Astrocyte (in vitro differentiated cells and primary cell): Measurements from ENCODE around the gene VWA5B1. TPM values are rescaled to one million over a fixed set of nuclear protein-coding genes. Genes with fewer than 3 reads are reported as not detected.

Source experiments
- DNase-seq: peaks from one replicate; pipeline ENCODE4 v3.0.0-alpha.2; 2010; ENCODE audit warnings: low read depth
- FAIRE-seq: peaks from 2 replicates; lab custom pipeline; 2011; peaks lifted over from hg19 to GRCh38; lab: Jason Lieb, UNC
- H2AFZ ChIP-seq: 2 replicates; pipeline ENCODE4 v1.6.0; 2012; ENCODE audit warnings: low read depth, low read length, inconsistent platforms
- H3K27ac ChIP-seq: 2 replicates; pipeline ENCODE4 v1.5.1; 2011; ENCODE audit warnings: low read depth, low read length, inconsistent platforms
- H3K27me3 ChIP-seq: 2 replicates; pipeline ENCODE4 v1.6.0; 2011; ENCODE audit warnings: low read length, inconsistent platforms; ENCODE audit not compliant: insufficient read depth
- H3K36me3 ChIP-seq: 2 replicates; pipeline ENCODE4 v1.5.1; 2011; ENCODE audit warnings: low read length, inconsistent platforms; ENCODE audit not compliant: insufficient read depth
- H3K4me1 ChIP-seq: 2 replicates; pipeline ENCODE4 v1.5.1; 2011; ENCODE audit warnings: low read length, inconsistent platforms; ENCODE audit not compliant: insufficient read depth
- H3K4me2 ChIP-seq: 2 replicates; pipeline ENCODE4 v1.6.0; 2012; ENCODE audit warnings: low read length, inconsistent platforms
- H3K4me3 ChIP-seq: 2 replicates; pipeline ENCODE4 v1.5.1; 2011; ENCODE audit warnings: low read depth, mild to moderate bottlenecking, low read length, inconsistent platforms; ENCODE audit not compliant: insufficient read depth
- H3K79me2 ChIP-seq: 2 replicates; pipeline ENCODE4 v1.6.0; 2012; ENCODE audit warnings: mild to moderate bottlenecking, low read length, inconsistent platforms; ENCODE audit not compliant: insufficient read depth
- H3K9ac ChIP-seq: 2 replicates; pipeline ENCODE4 v1.6.0; 2012; ENCODE audit warnings: mild to moderate bottlenecking, low read length, inconsistent platforms
- H3K9me3 ChIP-seq: 2 replicates; pipeline ENCODE4 v1.5.1; 2012; ENCODE audit warnings: low read depth, mild to moderate bottlenecking, low read length, inconsistent platforms; ENCODE audit not compliant: insufficient read depth
- H4K20me1 ChIP-seq: 2 replicates; pipeline ENCODE4 v1.6.0; 2012; ENCODE audit warnings: low read length, inconsistent platforms; ENCODE audit not compliant: insufficient read depth
- H3K27ac Mint-ChIP-seq: one replicate; pipeline ENCODE4 v1.8.0; 2021; ENCODE audit warnings: mild to moderate bottlenecking, mixed read lengths; ENCODE audit not compliant: unreplicated experiment
- H3K27me3 Mint-ChIP-seq: one replicate; pipeline ENCODE4 v1.8.0; 2021; ENCODE audit warnings: low read depth, mixed read lengths; ENCODE audit not compliant: unreplicated experiment
- H3K36me3 Mint-ChIP-seq: one replicate; pipeline ENCODE4 v1.8.0; 2021; ENCODE audit warnings: low read depth, mixed read lengths; ENCODE audit not compliant: unreplicated experiment
- H3K4me1 Mint-ChIP-seq: one replicate; pipeline ENCODE4 v1.8.0; 2021; ENCODE audit warnings: low read depth, mixed read lengths; ENCODE audit not compliant: unreplicated experiment
- H3K4me3 Mint-ChIP-seq: one replicate; pipeline ENCODE4 v1.8.0; 2021; ENCODE audit warnings: mild to moderate bottlenecking, moderate library complexity, mixed read lengths; ENCODE audit not compliant: unreplicated experiment
- H3K9me3 Mint-ChIP-seq: one replicate; pipeline ENCODE4 v1.8.0; 2021; ENCODE audit warnings: mild to moderate bottlenecking, mixed read lengths; ENCODE audit not compliant: unreplicated experiment
- CTCF ChIP-seq: IDR thresholded peaks from 2 replicates; pipeline ENCODE4 v1.5.1; 2011; ENCODE audit warnings: low read depth, mild to moderate bottlenecking, inconsistent platforms, low read length, moderate library complexity; ENCODE audit not compliant: insufficient read depth
- EZH2 ChIP-seq: IDR thresholded peaks from 2 replicates; pipeline ENCODE4 v1.6.1; 2012; ENCODE audit warnings: mild to moderate bottlenecking, low read length, inconsistent platforms; ENCODE audit not compliant: insufficient read depth
- total RNA-seq: library from RNA; stranded (reverse); gene quantifications from 2 replicates; pipeline ENCODE4 v1.2.1, GENCODE V29; 2021

Gene VWA5B1
- total RNA-seq, 1 donor from 2014 or later, result not detected

GRCh38 chr1:20317471-20317870, 26.8 kb downstream of the VWA5B1 start:
- Mint-ChIP-seq H3K4me1 (peaks cover 17% of the 10 kb centered on the region), H3K27me3 (peaks cover 57% of the 10 kb centered on the region), H3K36me3 (no peaks in the 10 kb centered on the region), H3K27ac (no peak overlapping the region), H3K4me3 (no peak overlapping the region), H3K9me3 (no peaks in the 10 kb centered on the region)
- H3K27me3 ChIP-seq, result peaks cover 3% of the 10 kb centered on the region
- no peak overlapping the region for H3K27ac ChIP-seq
- no peak overlapping the region for H3K9ac ChIP-seq
- no peak overlapping the region for H3K4me3 ChIP-seq
- no peak overlapping the region for H2AFZ ChIP-seq
- DNase-seq (no peak), FAIRE-seq (no peak)
- no peaks in the 10 kb centered on the region for H3K36me3 ChIP-seq
- H3K9me3 ChIP-seq, result no peaks in the 10 kb centered on the region
- no peaks in the 10 kb centered on the region for H4K20me1 ChIP-seq
- no peaks in the 10 kb centered on the region for H3K79me2 ChIP-seq
- no peak for TF ChIP-seq EZH2
- no peak for TF ChIP-seq CTCF
- H3K4me1 ChIP-seq, result peaks cover 1% of the 10 kb centered on the region
- no peak overlapping the region for H3K4me2 ChIP-seq

GRCh38 chr1:20318521-20318920, 27.8 kb downstream of the VWA5B1 start:
- Histone ChIP-seq H2AFZ (no peak overlapping the region), H3K27ac (no peak overlapping the region), H3K36me3 (no peaks in the 10 kb centered on the region), H3K4me3 (no peak overlapping the region), H3K4me1 (peaks cover 11% of the 10 kb centered on the region), H4K20me1 (no peaks in the 10 kb centered on the region), H3K9me3 (no peaks in the 10 kb centered on the region), H3K9ac (no peak overlapping the region), H3K79me2 (no peaks in the 10 kb centered on the region), H3K27me3 (no peaks in the 10 kb centered on the region), H3K4me2 (no peak overlapping the region)
- Mint-ChIP-seq H3K4me3 (no peak overlapping the region), H3K27ac (no peak overlapping the region), H3K27me3 (peaks cover 50% of the 10 kb centered on the region), H3K4me1 (peaks cover 24% of the 10 kb centered on the region), H3K9me3 (peaks cover 1% of the 10 kb centered on the region), H3K36me3 (no peaks in the 10 kb centered on the region)
- no peak for FAIRE-seq
- DNase-seq, result no peak
- no peak for TF ChIP-seq EZH2
- no peak for TF ChIP-seq CTCF

GRCh38 chr1:20318971-20319370, 28.3 kb downstream of the VWA5B1 start:
- H3K79me2 ChIP-seq, result no peaks in the 10 kb centered on the region
- no peaks in the 10 kb centered on the region for H3K36me3 ChIP-seq
- Mint-ChIP-seq H3K4me3 (no peak overlapping the region), H3K9me3 (peaks cover 1% of the 10 kb centered on the region), H3K4me1 (peaks cover 25% of the 10 kb centered on the region), H3K27me3 (peaks cover 50% of the 10 kb centered on the region), H3K27ac (no peak overlapping the region), H3K36me3 (no peaks in the 10 kb centered on the region)
- no peak overlapping the region for H3K27ac ChIP-seq
- no peaks in the 10 kb centered on the region for H3K9me3 ChIP-seq
- H3K4me3 ChIP-seq, result no peak overlapping the region
- H3K27me3 ChIP-seq, result no peaks in the 10 kb centered on the region
- peaks cover 15% of the 10 kb centered on the region for H3K4me1 ChIP-seq
- DNase-seq (no peak), FAIRE-seq (no peak)
- no peak for TF ChIP-seq CTCF
- TF ChIP-seq EZH2, result no peak
- H2AFZ ChIP-seq, result no peak overlapping the region
- no peak overlapping the region for H3K9ac ChIP-seq
- H3K4me2 ChIP-seq, result no peak overlapping the region
- H4K20me1 ChIP-seq, result no peaks in the 10 kb centered on the region
